GM18505 (cell line): ENCODE measurements around the gene PCDH18.
"Not testable (repeated sequence)": the region's sequence is repeated elsewhere in the genome, so short reads cannot be mapped to it uniquely, and the experiment has no call there.

ENCODE experiments used
- ATAC-seq: cut with Tn5 transposase; IDR thresholded peaks from one replicate; pipeline ENCODE4 v1.9.1; 2021; ENCODE audit not compliant: unreplicated experiment
- POLR2A ChIP-seq: IDR thresholded peaks from 4 replicates; pipeline ENCODE4 v1.6.1; 2011; ENCODE audit warnings: borderline replicate concordance; ENCODE audit not compliant: insufficient read depth, insufficient read length; ENCODE audit errors: extremely low read depth

Gene PCDH18

GRCh38 chr4:137521053-137521452 lies 11.2 kb downstream of the PCDH18 start:
- ATAC-seq, result no peak
- no peak for TF ChIP-seq POLR2A

DNA sequence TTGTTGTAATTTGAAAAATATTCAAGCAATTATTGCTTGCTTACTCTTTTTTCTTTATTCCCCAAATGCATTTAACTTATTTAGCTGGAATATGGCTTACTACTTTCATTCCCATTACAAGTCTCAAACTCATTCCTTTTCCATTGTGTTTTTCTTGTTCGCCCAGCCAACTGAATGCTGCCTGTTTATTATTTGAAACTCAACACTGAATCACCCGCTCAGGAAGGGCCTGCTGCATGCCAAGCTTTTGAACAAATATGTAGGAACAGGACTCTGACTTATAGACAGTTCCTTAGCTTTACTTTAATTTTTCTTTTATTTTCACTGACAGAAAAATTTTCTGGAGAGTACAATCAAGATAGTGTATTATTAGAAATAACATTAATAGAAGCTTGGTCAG lies 12.9 kb downstream of the PCDH18 start:
- TF ChIP-seq POLR2A, result no peak
- no peak for ATAC-seq

- ATAC-seq, result not testable (repeated sequence)
Observed at GRCh38 chr4:137517323-137517722, 15.0 kb downstream of the PCDH18 start.

GRCh38 chr4:137514406-137515111 lies 17.7 kb downstream of the PCDH18 start:
- no peak for ATAC-seq
- TF ChIP-seq POLR2A, result no peak

DNA sequence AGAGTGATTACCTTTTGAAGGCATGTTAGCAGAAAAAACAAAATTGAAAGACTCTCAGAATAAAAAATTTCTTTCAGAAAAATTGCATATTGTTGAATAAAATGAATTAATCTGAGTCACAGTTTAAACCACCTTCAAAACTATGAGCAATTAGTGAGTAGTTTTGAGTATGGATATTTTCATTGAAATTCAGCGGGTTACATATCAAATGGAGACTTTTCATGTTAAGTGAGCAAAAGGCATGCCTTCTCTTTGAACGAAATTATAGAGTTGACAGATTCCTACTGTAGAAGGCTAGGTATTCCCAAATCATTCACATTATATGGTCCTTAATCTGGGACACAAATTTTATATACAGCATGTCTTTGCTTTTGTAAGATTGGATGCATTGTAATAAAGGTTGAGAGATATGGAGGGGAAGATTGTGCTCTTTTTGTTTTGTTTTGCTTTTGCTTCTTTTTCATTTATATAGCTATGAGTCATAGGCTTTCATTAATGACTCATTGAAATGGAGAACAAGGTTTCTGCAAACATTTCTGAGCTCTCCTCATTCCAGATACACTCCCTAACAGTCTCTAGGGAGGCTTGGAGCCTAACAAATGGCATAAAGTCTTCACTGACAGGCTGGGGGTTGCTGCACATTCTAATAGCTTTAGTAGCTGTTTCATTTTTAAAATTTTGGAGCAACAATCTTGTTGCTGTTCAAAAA lies 21.6 kb downstream of the PCDH18 start:
- ATAC-seq, result no peak
- no peak for TF ChIP-seq POLR2A

DNA sequence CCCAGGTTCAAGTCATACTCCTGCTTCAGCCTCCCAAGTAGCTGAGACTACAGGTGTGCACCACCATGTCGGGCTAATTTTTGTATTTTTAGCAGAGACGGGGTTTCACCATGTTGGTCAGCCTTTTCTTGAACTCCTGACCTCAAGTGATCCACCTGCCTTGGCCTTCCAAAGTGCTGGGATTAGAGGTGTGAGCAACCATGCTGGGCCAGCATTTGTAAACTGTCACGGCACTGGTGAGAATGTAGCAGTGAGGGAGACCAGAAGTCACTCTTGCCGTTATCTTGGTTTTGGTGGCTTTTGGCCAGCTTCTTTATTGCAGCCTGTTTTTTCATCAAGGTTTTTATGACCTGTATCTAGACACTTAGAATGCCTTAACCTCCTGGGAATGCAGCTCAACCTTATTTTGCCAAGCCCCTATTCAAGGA lies 22.4 kb downstream of the PCDH18 start:
- ATAC-seq, result no peak
- no peak for TF ChIP-seq POLR2A

GRCh38 chr4:137502339-137503129 lies 29.8 kb downstream of the PCDH18 start:
- TF ChIP-seq POLR2A, result no peak
- no peak for ATAC-seq

- not testable (repeated sequence) for ATAC-seq
Observed at GRCh38 chr4:137496267-137496666, 36.0 kb downstream of the PCDH18 start.

- no peak for ATAC-seq
- TF ChIP-seq POLR2A, result no peak
Observed at GRCh38 chr4:137495578-137495977, 36.7 kb downstream of the PCDH18 start.

DNA sequence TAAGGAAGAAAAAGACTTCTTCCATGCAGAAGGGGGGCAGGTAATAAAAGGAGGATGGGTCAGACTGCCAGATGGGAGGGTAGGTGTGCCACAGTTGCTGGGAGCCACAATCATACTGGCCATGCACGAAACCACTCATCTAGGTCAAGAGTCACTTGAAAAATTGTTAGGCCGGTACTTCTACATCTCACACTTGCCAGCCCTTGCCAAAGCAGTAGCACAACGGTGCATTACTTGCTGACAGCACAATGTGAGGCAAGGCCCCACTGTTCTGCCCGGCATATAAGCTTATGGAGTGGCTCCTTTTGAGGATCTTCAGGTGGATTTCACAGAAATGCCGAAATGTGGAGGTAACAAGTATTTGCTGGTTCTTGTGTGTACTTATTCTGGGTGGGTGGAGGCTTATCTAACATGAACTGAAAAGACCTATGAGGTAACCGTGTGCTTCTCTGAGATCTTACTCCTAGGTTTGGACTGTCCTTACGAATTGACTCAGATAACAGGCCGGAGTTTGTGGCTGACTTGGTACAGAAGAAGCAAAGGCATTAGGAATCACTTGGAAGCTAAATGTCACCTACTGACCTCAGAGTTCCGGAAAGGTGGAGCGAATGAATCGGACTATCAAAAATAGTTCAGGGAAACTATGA lies 48.9 kb downstream of the PCDH18 start:
- not testable (repeated sequence) for ATAC-seq

- ATAC-seq, result not testable (repeated sequence)
Observed at GRCh38 chr4:137479657-137480056, 52.6 kb downstream of the PCDH18 start.

- no peak for ATAC-seq
- TF ChIP-seq POLR2A, result no peak
Observed at GRCh38 chr4:137476345-137476744, 55.9 kb downstream of the PCDH18 start.

DNA sequence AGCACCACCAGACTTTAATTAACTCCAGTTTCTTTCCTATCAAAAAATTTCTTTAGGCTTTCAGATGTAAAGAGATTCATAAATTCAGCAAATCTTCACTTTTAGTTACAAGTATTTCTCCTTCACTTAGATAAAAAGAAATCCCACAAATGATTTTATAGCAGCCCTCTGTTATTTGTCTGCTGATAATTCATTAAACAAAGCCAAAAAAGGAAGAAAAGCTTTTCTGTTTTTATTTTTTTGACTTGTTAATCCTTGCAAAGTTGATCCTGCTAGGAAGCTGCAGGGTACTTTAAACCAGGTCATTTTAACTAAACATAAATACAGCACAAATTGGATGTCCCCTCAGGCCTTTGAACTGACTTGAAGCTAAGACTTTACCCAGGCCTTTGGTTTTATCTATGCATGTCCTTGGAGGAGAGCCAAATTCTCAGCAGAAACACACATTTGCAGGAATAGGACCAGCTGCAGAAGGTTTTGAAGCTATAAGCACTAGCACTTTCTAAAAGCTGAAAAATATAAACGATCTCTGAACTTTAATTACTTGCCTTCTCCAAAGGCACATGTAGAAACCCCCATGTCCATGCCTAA lies 57.5 kb downstream of the PCDH18 start:
- TF ChIP-seq POLR2A, result no peak
- ATAC-seq, result no peak
